Measurements from ENCODE around the gene RNF4.
"Not testable (repeated sequence)": the region's sequence is repeated elsewhere in the genome, so short reads cannot be mapped to it uniquely, and the experiment has no call there.

RNF4 gene

DNA sequence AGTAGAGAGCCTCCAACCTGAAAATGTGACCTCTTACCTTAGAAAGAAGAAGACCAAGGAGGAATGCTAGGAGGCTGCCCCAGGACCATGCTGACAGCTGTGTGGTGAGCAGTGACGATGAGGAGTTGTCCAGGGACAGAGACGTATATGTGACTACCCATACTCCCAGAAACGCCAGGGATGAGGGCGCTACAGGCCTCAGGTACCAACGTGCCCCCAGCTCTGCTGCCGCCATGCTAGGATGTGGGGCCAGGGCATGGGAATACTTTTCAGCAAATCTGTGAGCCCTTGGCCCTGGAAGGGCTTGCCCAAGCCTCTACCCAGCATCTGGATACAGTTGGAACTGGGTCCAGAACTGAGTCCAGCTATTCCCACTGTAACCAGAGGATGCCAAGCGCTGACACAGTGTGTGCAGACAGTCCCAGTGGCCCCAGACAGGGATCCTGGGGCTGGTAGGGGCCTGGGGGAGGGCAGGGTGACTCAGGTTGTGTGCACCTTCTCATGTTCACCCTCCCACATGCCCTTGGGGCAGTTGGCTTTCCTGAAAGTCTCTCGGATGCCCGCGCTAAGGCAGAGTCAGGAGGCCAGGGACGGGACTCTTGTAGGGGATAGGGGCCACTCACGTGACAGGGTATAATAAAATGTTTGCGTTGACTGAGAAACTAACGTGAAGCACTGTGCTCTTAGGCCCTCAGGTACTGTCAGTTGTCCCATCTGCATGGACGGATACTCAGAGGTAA, 43.7 kb downstream of the RNF4 start:
- no peak overlapping the region for H3K4me3 ChIP-seq (ENCODE audit: low read length)
- H3K9me2 ChIP-seq (replicated peaks; ENCODE audit: insufficient read depth, low read length): no peaks in the 10 kb centered on the region
- no peak overlapping the region for H3K27ac ChIP-seq (ENCODE audit: low read length)
- no peaks in the 10 kb centered on the region for H3K27me3 ChIP-seq (replicated peaks; ENCODE audit: insufficient read depth, low read length)
- H3F3A ChIP-seq (ENCODE audit: insufficient read depth, low read length): no peaks in the 10 kb centered on the region
- H3K4me1 ChIP-seq (ENCODE audit: low read length): no peaks in the 10 kb centered on the region
- no peak for DNase-seq
- H4K20me1 ChIP-seq (ENCODE audit: insufficient read depth, low read length): peaks cover 18% of the 10 kb centered on the region; the same call in 1 of the 2 replicates
- H3K4me2 ChIP-seq (ENCODE audit: low read depth, low read length): no peak overlapping the region
- no peak for TF ChIP-seq EZH2phosphoT487 (IDR thresholded peaks at IDR 0.05; ENCODE audit: low read length)
- no peak for TF ChIP-seq EZH2 (optimal IDR thresholded peaks at IDR 0.05; ENCODE audit: low read depth, low read length)
- TF ChIP-seq, protein P1, sequence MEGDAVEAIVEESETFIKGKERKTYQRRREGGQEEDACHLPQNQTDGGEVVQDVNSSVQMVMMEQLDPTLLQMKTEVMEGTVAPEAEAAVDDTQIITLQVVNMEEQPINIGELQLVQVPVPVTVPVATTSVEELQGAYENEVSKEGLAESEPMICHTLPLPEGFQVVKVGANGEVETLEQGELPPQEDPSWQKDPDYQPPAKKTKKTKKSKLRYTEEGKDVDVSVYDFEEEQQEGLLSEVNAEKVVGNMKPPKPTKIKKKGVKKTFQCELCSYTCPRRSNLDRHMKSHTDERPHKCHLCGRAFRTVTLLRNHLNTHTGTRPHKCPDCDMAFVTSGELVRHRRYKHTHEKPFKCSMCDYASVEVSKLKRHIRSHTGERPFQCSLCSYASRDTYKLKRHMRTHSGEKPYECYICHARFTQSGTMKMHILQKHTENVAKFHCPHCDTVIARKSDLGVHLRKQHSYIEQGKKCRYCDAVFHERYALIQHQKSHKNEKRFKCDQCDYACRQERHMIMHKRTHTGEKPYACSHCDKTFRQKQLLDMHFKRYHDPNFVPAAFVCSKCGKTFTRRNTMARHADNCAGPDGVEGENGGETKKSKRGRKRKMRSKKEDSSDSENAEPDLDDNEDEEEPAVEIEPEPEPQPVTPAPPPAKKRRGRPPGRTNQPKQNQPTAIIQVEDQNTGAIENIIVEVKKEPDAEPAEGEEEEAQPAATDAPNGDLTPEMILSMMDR (IDR thresholded peaks at IDR 0.05; ENCODE audit: low read length): no peak
- no peak overlapping the region for H3K9ac ChIP-seq (ENCODE audit: low read length)
- H3K36me3 ChIP-seq (replicated peaks; ENCODE audit: insufficient read depth, low read length): peaks cover 3% of the 10 kb centered on the region; the same call in 1 of the 2 replicates
- peaks cover 29% of the 10 kb centered on the region for H3K79me2 ChIP-seq (ENCODE audit: low read length)
- H3K9me3 ChIP-seq (replicated peaks; ENCODE audit: insufficient read depth, low read length): no peaks in the 10 kb centered on the region
- no peak overlapping the region for H2AFZ ChIP-seq (ENCODE audit: low read length)

DNA sequence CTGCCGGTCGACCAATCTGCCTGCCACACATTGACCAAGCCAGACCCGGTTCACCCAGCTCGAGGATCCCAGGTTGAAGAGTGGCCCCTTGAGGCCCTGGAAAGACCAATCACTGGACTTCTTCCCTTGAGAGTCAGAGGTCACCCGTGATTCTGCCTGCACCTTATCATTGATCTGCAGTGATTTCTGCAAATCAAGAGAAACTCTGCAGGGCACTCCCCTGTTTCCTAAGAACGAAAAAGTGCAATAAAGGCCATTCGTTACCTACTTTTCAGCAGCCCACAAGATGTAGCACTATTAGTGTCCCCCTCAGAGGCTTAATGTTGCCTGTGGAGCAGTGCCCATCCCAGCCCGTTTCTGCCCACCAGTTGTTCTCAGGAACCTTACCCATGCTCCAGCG, 45.3 kb downstream of the RNF4 start:
- H3K27ac ChIP-seq (ENCODE audit: low read length); H2AFZ ChIP-seq (ENCODE audit: low read length); H3F3A ChIP-seq (ENCODE audit: insufficient read depth, low read length); H3K27me3 ChIP-seq (replicated peaks; ENCODE audit: insufficient read depth, low read length); H3K9me3 ChIP-seq (replicated peaks; ENCODE audit: insufficient read depth, low read length); H3K9me2 ChIP-seq (replicated peaks; ENCODE audit: insufficient read depth, low read length); H3K4me3 ChIP-seq (ENCODE audit: low read length); DNase-seq; H3K4me2 ChIP-seq (ENCODE audit: low read depth, low read length); H3K4me1 ChIP-seq (ENCODE audit: low read length); H3K36me3 ChIP-seq (replicated peaks; ENCODE audit: insufficient read depth, low read length); H3K9ac ChIP-seq (ENCODE audit: low read length): not testable (repeated sequence)
- H4K20me1 ChIP-seq (ENCODE audit: insufficient read depth, low read length): 0 out of 2 replicates have a peak, but pooled peaks cover 13% of the 10 kb centered on the region
- H3K79me2 ChIP-seq (ENCODE audit: low read length): peaks cover 18% of the 10 kb centered on the region

DNA sequence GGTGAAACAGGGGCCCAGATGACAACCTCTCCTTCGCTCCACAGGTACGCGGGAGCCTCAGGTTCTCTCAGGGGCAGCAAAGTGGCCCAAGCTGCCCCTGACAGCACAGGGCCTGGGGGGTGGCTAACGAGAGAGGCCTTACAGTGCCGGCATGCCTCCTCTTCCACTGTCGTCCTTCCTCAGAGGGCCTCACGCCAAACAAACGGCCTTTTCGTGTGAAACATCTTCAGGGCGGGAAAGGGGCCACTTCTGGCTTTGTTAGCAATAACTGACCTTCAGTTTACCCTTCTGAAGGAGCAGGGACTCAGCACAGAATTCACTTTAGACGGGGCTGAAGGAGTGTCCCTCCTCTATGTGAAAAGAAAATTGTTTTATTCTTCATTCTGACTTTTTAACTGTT, 46.0 kb downstream of the RNF4 start:
- DNase-seq; H3F3A ChIP-seq (ENCODE audit: insufficient read depth, low read length); H2AFZ ChIP-seq (ENCODE audit: low read length); H3K27me3 ChIP-seq (replicated peaks; ENCODE audit: insufficient read depth, low read length); H3K9me2 ChIP-seq (replicated peaks; ENCODE audit: insufficient read depth, low read length); H3K9ac ChIP-seq (ENCODE audit: low read length); H3K36me3 ChIP-seq (replicated peaks; ENCODE audit: insufficient read depth, low read length); H3K4me3 ChIP-seq (ENCODE audit: low read length); H4K20me1 ChIP-seq (ENCODE audit: insufficient read depth, low read length); H3K4me1 ChIP-seq (ENCODE audit: low read length); H3K27ac ChIP-seq (ENCODE audit: low read length); H3K4me2 ChIP-seq (ENCODE audit: low read depth, low read length); H3K9me3 ChIP-seq (replicated peaks; ENCODE audit: insufficient read depth, low read length): not testable (repeated sequence)
- H3K79me2 ChIP-seq (ENCODE audit: low read length): peaks cover 11% of the 10 kb centered on the region

DNA sequence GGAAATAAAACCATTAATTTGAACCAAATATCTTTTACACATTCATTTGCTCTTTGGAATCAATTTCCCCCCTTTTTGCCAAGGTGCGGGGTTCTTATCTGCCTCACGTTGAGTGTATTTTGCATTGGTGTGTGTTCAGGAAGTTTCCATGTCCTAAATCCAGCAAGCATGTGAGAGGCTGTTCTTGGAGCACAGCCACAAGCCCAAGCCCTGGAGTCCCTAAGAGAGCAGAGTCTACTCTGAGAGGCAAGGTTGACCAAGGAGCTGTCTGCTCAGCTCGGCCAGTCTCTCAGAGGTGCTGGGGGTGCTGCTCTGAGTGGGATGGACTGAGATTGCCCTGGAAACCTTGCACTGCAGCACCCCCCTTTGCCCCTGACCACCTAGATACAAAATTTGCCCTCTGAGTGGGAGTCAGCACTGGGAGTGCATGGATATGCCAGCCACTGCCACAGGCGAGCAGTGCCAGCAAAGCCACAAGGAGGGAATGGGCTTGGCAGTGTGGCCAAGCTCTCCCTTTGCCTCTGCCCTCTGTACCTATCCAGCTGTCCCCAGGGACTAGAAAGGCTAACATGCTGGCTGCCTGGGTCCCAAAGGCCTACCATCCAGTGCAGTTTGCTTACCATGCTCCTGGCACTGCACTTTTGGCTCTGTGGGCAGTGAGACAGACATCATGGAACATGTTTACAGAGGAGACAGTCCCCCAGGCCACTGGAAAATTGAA, 47.1 kb downstream of the RNF4 start:
- Histone ChIP-seq H3K9me3 (replicated peaks; ENCODE audit: insufficient read depth, low read length) (no peaks in the 10 kb centered on the region), H3K9me2 (replicated peaks; ENCODE audit: insufficient read depth, low read length) (no peaks in the 10 kb centered on the region), H3F3A (ENCODE audit: insufficient read depth, low read length) (no peaks in the 10 kb centered on the region), H3K27ac (ENCODE audit: low read length) (no peak overlapping the region), H2AFZ (ENCODE audit: low read length) (no peak overlapping the region), H3K9ac (ENCODE audit: low read length) (no peak overlapping the region), H3K79me2 (ENCODE audit: low read length) (peaks cover under 1% of the 10 kb centered on the region; the same call in 1 of the 2 replicates), H3K27me3 (replicated peaks; ENCODE audit: insufficient read depth, low read length) (no peaks in the 10 kb centered on the region), H3K36me3 (replicated peaks; ENCODE audit: insufficient read depth, low read length) (no peaks in the 10 kb centered on the region), H3K4me3 (ENCODE audit: low read length) (no peak overlapping the region), H3K4me1 (ENCODE audit: low read length) (no peaks in the 10 kb centered on the region), H3K4me2 (ENCODE audit: low read depth, low read length) (no peak overlapping the region), H4K20me1 (ENCODE audit: insufficient read depth, low read length) (no peaks in the 10 kb centered on the region)
- no peak for DNase-seq
- TF ChIP-seq EZH2phosphoT487 (IDR thresholded peaks at IDR 0.05; ENCODE audit: low read length) (no peak), EZH2 (optimal IDR thresholded peaks at IDR 0.05; ENCODE audit: low read depth, low read length) (no peak)
- TF ChIP-seq, protein P1 (IDR thresholded peaks at IDR 0.05; ENCODE audit: low read length): no peak
